B cell (primary cell): ENCODE data around the gene NR2E1. TPM values are rescaled to one million over a fixed set of nuclear protein-coding genes. Genes with fewer than 3 reads are reported as not detected.

Experiments used
- ATAC-seq: fragments of 200-7000 bp; cut with Tn5 transposase; one replicate; pipeline ENCODE4 v1.10.0; 2021; ENCODE audit warnings: low read depth, mild to moderate bottlenecking, moderate number of reproducible peaks, moderate library complexity
- CTCF ChIA-PET: fragments of 350-600 bp; sonication (Branson Sonifier 250); formaldehyde crosslinking; loops from one replicate; lab custom pipeline; 2021; ENCODE audit warnings: antibody characterized with exemption, inconsistent platforms; lab: Charles Lee
- POLR2A ChIA-PET: fragments of 350-600 bp; sonication (Branson Sonifier 250); formaldehyde crosslinking; loops from one replicate; lab custom pipeline; 2021; ENCODE audit warnings: antibody characterized with exemption; lab: Charles Lee
- DNase-seq: peaks from one replicate; pipeline ENCODE4 v3.0.0; 2013
- H2AFZ ChIP-seq: 2 replicates; pipeline ENCODE4 v1.6.1; 2012; ENCODE audit warnings: mild to moderate bottlenecking, low read depth, low read length; ENCODE audit not compliant: insufficient read depth, poor library complexity, severe bottlenecking
- H3K27ac ChIP-seq, 2 donors: 1 replicate in 1 of 2; 2 replicates in 1 of 2; pipeline ENCODE4 v1.5.1; 2012 to 2013; ENCODE audit warnings: low read length in 2 of 2, mild to moderate bottlenecking in 2 of 2, moderate library complexity in 1 of 2
- H3K27me3 ChIP-seq, 4 experiments: fragments of 200-600 bp in 1 of 4; sonication (generic) in 1 of 4; replicated peaks in 1 of 4; 1 replicate in 2 of 4; 2 replicates in 2 of 4; pipeline versions ENCODE4 v1.6.1 to v1.7.0; 2013 to 2016; ENCODE audit warnings: low read length in 3 of 4, mild to moderate bottlenecking in 2 of 4, mixed read lengths in 1 of 4, moderate library complexity in 1 of 4; ENCODE audit not compliant: insufficient read depth in 4 of 4, control insufficient read depth in 3 of 4; ENCODE audit errors: control extremely low read depth in 1 of 4
- H3K36me3 ChIP-seq, 2 experiments: replicated peaks in 1 of 2; 1 replicate in 1 of 2; 2 replicates in 1 of 2; pipeline versions ENCODE4 v1.6.1 to v1.7.1; 2013; ENCODE audit warnings: low read length in 1 of 2; ENCODE audit not compliant: insufficient read depth in 2 of 2, control insufficient read depth in 1 of 2; ENCODE audit errors: control extremely low read depth in 1 of 2, extremely low read depth in 1 of 2
- H3K4me1 ChIP-seq, 2 donors: fragments of 200-600 bp in 1 of 2; sonication (generic) in 1 of 2; 1 replicate in 1 of 2; 2 replicates in 1 of 2; pipeline versions ENCODE4 v1.5.1 to v1.6.1; 2013 to 2017; ENCODE audit warnings: low read length in 2 of 2; ENCODE audit not compliant: control insufficient read depth in 2 of 2, insufficient read depth in 2 of 2
- H3K4me2 ChIP-seq: replicated peaks from 2 replicates; pipeline ENCODE3; 2012; ENCODE audit warnings: mild to moderate bottlenecking, low read depth, low read length; ENCODE audit not compliant: poor library complexity, severe bottlenecking
- H3K4me3 ChIP-seq, 5 experiments: fragments of 200-600 bp in 1 of 5; sonication (generic) in 1 of 5; 1 replicate in 3 of 5; 2 replicates in 2 of 5; pipeline versions ENCODE4 v1.5.1 to v1.7.0; 2011 to 2016; ENCODE audit warnings: low read length in 4 of 5, mild to moderate bottlenecking in 4 of 5, low read depth in 2 of 5, control low read depth in 1 of 5, moderate library complexity in 1 of 5; ENCODE audit not compliant: insufficient read depth in 1 of 5; ENCODE audit errors: control extremely low read depth in 1 of 5, extremely low read depth in 1 of 5
- H3K79me2 ChIP-seq: fragments of 200-600 bp; sonication (generic); one replicate; pipeline ENCODE4 v1.6.0; 2016; ENCODE audit warnings: low read length; ENCODE audit not compliant: control insufficient read depth, insufficient read depth
- H3K9ac ChIP-seq: fragments of 200-600 bp; sonication (generic); 2 replicates; pipeline ENCODE4 v1.6.1; 2017; ENCODE audit warnings: mild to moderate bottlenecking, low read length, moderate library complexity
- H3K9me3 ChIP-seq, 3 donors: one replicate each; pipeline versions ENCODE4 v1.6.1 to v1.7.1; 2013; ENCODE audit warnings: low read length in 2 of 3; ENCODE audit not compliant: control insufficient read depth in 2 of 3, insufficient read depth in 1 of 3; ENCODE audit errors: control extremely low read depth in 1 of 3
- H4K20me1 ChIP-seq: 2 replicates; pipeline ENCODE4 v1.6.0; 2012; ENCODE audit warnings: mild to moderate bottlenecking, low read length; ENCODE audit not compliant: insufficient read depth, control insufficient read depth, poor library complexity, severe bottlenecking
- H3K27ac Mint-ChIP-seq: one replicate; pipeline ENCODE4 v1.8.0; 2021; ENCODE audit warnings: mixed read lengths
- H3K27me3 Mint-ChIP-seq: one replicate; pipeline ENCODE4 v1.8.0; 2021; ENCODE audit warnings: mixed read lengths
- H3K4me1 Mint-ChIP-seq: one replicate; pipeline ENCODE4 v1.8.0; 2021; ENCODE audit warnings: mixed read lengths
- H3K4me3 Mint-ChIP-seq: one replicate; pipeline ENCODE4 v1.8.0; 2021; ENCODE audit warnings: mixed read lengths
- H3K9me3 Mint-ChIP-seq: one replicate; pipeline ENCODE4 v1.8.0; 2022; ENCODE audit warnings: mixed read lengths; ENCODE audit not compliant: insufficient read depth
- EZH2 ChIP-seq: IDR thresholded peaks from 2 replicates; pipeline ENCODE4 v1.6.1; 2012; ENCODE audit warnings: borderline replicate concordance, low read depth, mild to moderate bottlenecking, moderate library complexity, low read length; ENCODE audit not compliant: insufficient read depth, poor library complexity, severe bottlenecking
- WGBS: methylation state at CpG from one replicate; pipeline ENCODE4 v1.1.5; 2013; ENCODE audit warnings: missing lambda C conversion rate; ENCODE audit not compliant: insufficient coverage; 5-methylcytosine and 5-hydroxymethylcytosine counted together
- intact Hi-C: fragments of 100-400 bp; cut with micrococcal nuclease; formaldehyde crosslinking; loops from one replicate; pipeline ENCODE4 v1.10.0; 2022
- polyA plus RNA-seq: library from polyadenylated mRNA; depleted of rRNA; stranded (reverse); fragments of >200 nt; gene quantifications from 2 replicates; pipeline ENCODE4 v1.2.3, GENCODE V29; 2012
- total RNA-seq, 2 donors: library from RNA; stranded (reverse); fragments of 120-200 nt in 1 of 2; gene quantifications; 1 replicate in 1 of 2; 2 replicates in 1 of 2; pipeline versions ENCODE4 v1.2.3 to v1.2.4, GENCODE V29; 2013 to 2022
- TF ChIP-seq, protein P1 (sequence below): fragments of 200-600 bp; IDR thresholded peaks from one replicate; pipeline ENCODE4 v1.8.0; 2022; ENCODE audit warnings: antibody characterized with exemption, mild to moderate bottlenecking

Gene NR2E1
- total and polyA plus RNA-seq, 2 donors (not counting 1 experiment from before 2014, with no cell fraction given): not detected

DNA sequence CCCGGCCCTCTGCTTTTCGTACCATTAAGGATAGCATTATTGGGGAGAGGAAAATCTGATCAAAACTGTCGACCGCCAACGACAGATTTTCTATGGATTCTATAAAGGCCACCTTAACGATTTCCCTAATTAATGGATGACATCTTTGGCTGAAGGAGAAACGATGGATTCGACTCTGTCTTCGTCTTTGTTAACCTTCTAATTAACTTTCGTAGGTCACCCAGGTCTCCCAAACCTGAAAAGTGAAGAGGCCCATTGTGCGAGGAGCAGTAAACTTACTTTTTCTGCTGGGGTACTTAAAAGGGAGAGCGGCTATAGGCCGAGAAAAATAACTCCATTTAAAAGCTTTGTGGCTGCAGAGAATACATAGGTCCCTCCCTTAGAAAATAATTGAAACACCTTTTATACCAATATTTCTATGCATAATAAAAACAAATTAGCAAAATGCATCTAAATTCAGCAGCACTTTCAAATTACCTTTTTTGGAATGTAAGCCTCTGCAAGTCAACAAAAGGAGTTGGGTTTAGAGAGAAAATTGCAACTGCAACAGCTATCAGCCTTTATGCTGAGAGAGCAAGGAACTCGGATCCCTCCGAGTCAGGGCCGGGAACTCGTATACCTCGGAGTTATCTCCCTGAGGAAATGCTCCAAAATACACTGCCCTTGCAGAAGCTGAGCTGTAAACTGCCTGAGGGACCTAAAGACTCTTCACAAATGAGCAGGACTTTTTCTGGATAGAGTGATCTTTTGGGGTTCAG is 31.4 kb upstream of the NR2E1 start:
- Mint-ChIP-seq H3K27ac (no peak overlapping the region), H3K4me1 (peaks cover 16% of the 10 kb centered on the region), H3K9me3 (no peaks in the 10 kb centered on the region), H3K4me3 (peak overlapping the region; percentile 48), H3K27me3 (peaks cover 70% of the 10 kb centered on the region)
- H3K36me3 ChIP-seq: no peaks in the 10 kb centered on the region
- intact Hi-C loops: loop anchor here (2.0 kb wide), 1 partner anchor 18 kb away; no protein-coding TSS in a partner anchor
- peak; percentile 18 for DNase-seq
- H3K4me3 ChIP-seq: peak overlapping the region in 2 of 5 experiments; percentile 44 to 64
- H2AFZ ChIP-seq: peak overlapping the region; percentile 73
- no peak overlapping the region for H3K27ac ChIP-seq
- 31% methylated on average over 6 of the region's 18 CpGs for WGBS
- TF ChIP-seq EZH2: no peak
- TF ChIP-seq, protein P1, sequence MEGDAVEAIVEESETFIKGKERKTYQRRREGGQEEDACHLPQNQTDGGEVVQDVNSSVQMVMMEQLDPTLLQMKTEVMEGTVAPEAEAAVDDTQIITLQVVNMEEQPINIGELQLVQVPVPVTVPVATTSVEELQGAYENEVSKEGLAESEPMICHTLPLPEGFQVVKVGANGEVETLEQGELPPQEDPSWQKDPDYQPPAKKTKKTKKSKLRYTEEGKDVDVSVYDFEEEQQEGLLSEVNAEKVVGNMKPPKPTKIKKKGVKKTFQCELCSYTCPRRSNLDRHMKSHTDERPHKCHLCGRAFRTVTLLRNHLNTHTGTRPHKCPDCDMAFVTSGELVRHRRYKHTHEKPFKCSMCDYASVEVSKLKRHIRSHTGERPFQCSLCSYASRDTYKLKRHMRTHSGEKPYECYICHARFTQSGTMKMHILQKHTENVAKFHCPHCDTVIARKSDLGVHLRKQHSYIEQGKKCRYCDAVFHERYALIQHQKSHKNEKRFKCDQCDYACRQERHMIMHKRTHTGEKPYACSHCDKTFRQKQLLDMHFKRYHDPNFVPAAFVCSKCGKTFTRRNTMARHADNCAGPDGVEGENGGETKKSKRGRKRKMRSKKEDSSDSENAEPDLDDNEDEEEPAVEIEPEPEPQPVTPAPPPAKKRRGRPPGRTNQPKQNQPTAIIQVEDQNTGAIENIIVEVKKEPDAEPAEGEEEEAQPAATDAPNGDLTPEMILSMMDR: no peak
- peak overlapping the region; percentile 62 for H3K9ac ChIP-seq
- peak overlapping the region; percentile 87 for H3K4me2 ChIP-seq
- ChIA-PET CTCF (interaction anchor here (1.2 to 3.1 kb wide), 2 partner anchors 19 to 358 kb away, joined by 4 to 11 read pairs; no protein-coding TSS in a partner anchor), POLR2A (interaction anchor here (0.6 kb wide), 1 partner anchor 176 kb away, joined by 3 read pairs; the partner anchor contains the start of gene SEC63)
- H3K9me3 ChIP-seq: no peaks in the 10 kb centered on the region
- no peaks in the 10 kb centered on the region for H3K79me2 ChIP-seq
- ATAC-seq: no peak
- H3K27me3 ChIP-seq: peaks cover 0 to 60% (median 44%) of the 10 kb centered on the region in 4 experiments
- H3K4me1 ChIP-seq: peaks cover 21 to 22% of the 10 kb centered on the region in 2 donors
- no peaks in the 10 kb centered on the region for H4K20me1 ChIP-seq

DNA sequence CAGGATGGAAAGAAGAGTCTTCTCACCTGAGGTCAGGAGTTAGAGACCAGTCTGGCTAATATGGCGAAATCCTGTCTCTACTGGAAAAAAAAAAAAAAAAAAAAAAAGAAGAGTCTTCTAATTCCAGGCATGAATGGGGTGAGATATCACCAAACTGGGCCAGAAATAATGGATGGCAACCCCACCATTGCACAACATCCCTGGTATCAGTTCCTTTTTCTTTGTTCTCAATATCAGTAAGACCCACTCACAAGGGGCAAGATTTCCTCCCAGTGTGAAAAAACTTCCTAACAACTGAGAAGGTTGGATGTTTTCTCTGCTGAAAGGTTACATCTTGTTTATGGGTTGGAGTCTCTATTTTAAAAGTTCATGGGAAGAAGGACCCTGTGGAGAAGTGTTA is 23.6 kb upstream of the NR2E1 start:
- Histone ChIP-seq H3K36me3 (no peaks in the 10 kb centered on the region), H3K27me3 (peaks cover 0 to 15% (median 9%) of the 10 kb centered on the region in 4 experiments), H3K79me2 (no peaks in the 10 kb centered on the region), H3K4me2 (no peak overlapping the region), H3K9me3 (no peaks in the 10 kb centered on the region), H3K9ac (no peak overlapping the region), H3K27ac (no peak overlapping the region), H4K20me1 (no peaks in the 10 kb centered on the region), H3K4me3 (no peak overlapping the region), H3K4me1 (peaks cover 0 to 6% of the 10 kb centered on the region in 2 donors), H2AFZ (no peak overlapping the region)
- DNase-seq (peak; percentile 18), ATAC-seq (peak; percentile 39)
- ChIA-PET CTCF (no interaction called here), POLR2A (no interaction called here)
- Mint-ChIP-seq H3K4me1 (peaks cover 8% of the 10 kb centered on the region), H3K4me3 (no peak overlapping the region), H3K27me3 (peaks cover 30% of the 10 kb centered on the region), H3K9me3 (no peaks in the 10 kb centered on the region), H3K27ac (no peak overlapping the region)
- WGBS: no CpG with 5 or more reads among the region's 1 CpG
- intact Hi-C loops: no loop called here
- TF ChIP-seq, protein P1: no peak
- no peak for TF ChIP-seq EZH2
